GM19023 (cell line): ENCODE measurements around the gene TGFA.

Experiments
- ATAC-seq: cut with Tn5 transposase; IDR thresholded peaks from one replicate; pipeline ENCODE4 v1.9.1; 2021; ENCODE audit warnings: mild to moderate bottlenecking, moderate library complexity; ENCODE audit not compliant: unreplicated experiment

TGFA gene

GRCh38 chr2:70525032-70525431, 28.6 kb downstream of the TGFA start:
- no peak for ATAC-seq

GRCh38 chr2:70523996-70524965, 29.3 kb downstream of the TGFA start:
- ATAC-seq: no peak

GRCh38 chr2:70523672-70523995, 30.0 kb downstream of the TGFA start:
- no peak for ATAC-seq

GRCh38 chr2:70522627-70523026, 31.0 kb downstream of the TGFA start:
- no peak for ATAC-seq

- ATAC-seq: no peak
Measured at GRCh38 chr2:70520825-70521224, 32.8 kb downstream of the TGFA start.

GRCh38 chr2:70519453-70519852, 34.2 kb downstream of the TGFA start:
- no peak for ATAC-seq

- ATAC-seq: no peak
Measured at GRCh38 chr2:70518557-70518956, 35.1 kb downstream of the TGFA start.

- ATAC-seq: no peak
Measured at GRCh38 chr2:70517804-70518203, 35.8 kb downstream of the TGFA start.

- peak; percentile 96 for ATAC-seq
Measured at GRCh38 chr2:70516596-70516995, 37.0 kb downstream of the TGFA start.

- ATAC-seq: no peak
Measured at GRCh38 chr2:70515938-70516337, 37.7 kb downstream of the TGFA start.

- ATAC-seq: no peak
Measured at GRCh38 chr2:70514612-70515055, 39.0 kb downstream of the TGFA start.

GRCh38 chr2:70513738-70514137, 39.9 kb downstream of the TGFA start:
- no peak for ATAC-seq

- ATAC-seq: no peak
Measured at GRCh38 chr2:70511971-70512729, 41.5 kb downstream of the TGFA start.

- ATAC-seq: no peak
Measured at GRCh38 chr2:70510313-70510712, 43.3 kb downstream of the TGFA start.

- no peak for ATAC-seq
Measured at GRCh38 chr2:70509565-70509964, 44.1 kb downstream of the TGFA start.

- no peak for ATAC-seq
Measured at GRCh38 chr2:70508711-70509462, 44.7 kb downstream of the TGFA start.

GRCh38 chr2:70505613-70506391, 47.8 kb downstream of the TGFA start:
- ATAC-seq: no peak

- ATAC-seq: no peak
Measured at GRCh38 chr2:70504750-70505149, 48.9 kb downstream of the TGFA start.

- no peak for ATAC-seq
Measured at GRCh38 chr2:70503896-70504295, 49.7 kb downstream of the TGFA start.

- no peak for ATAC-seq
Measured at GRCh38 chr2:70501728-70502127, 51.9 kb downstream of the TGFA start.

- ATAC-seq: no peak
Measured at GRCh38 chr2:70501215-70501614, 52.4 kb downstream of the TGFA start.
